Hypothalamus (tissue), 51 donors: ENCODE results near the gene ITGB3.
"Not testable (repeated sequence)": the region's sequence is repeated elsewhere in the genome, so short reads cannot be mapped to it uniquely, and the experiment has no call there.

Source experiments
- DNase-seq, 51 donors: peaks; one replicate each; lab custom pipeline; 2025; lab: John Stamatoyannopoulos, UW

Gene ITGB3

GRCh38 chr17:47221154-47221553, 32.5 kb upstream of the ITGB3 start:
- DNase-seq = no peak

- no peak for DNase-seq
Measured at GRCh38 chr17:47222047-47222446, 31.6 kb upstream of the ITGB3 start.

- no peak for DNase-seq
Measured at GRCh38 chr17:47223007-47223406, 30.6 kb upstream of the ITGB3 start.

GRCh38 chr17:47223460-47223859, 30.2 kb upstream of the ITGB3 start:
- DNase-seq = no peak

DNA sequence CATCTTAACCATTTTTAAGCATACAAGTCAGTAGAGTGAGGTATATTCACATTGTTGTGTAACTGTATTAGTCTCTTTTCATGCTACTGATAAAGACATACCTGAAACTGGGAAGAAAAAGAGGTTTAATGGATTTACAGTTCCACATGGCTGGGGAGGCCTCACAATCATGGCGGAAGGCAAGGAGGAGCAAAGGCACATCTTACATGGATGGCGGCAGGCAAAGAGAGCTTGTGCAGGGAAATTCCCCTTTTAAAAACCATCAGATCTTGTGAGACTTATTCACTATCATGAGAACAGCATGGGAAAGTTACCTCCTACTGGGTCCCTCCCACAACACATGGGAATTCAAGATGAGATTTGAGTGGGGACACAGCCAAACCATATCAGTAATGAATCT, 29.6 kb upstream of the ITGB3 start:
- DNase-seq = not testable (repeated sequence)

GRCh38 chr17:47224966-47225365, 28.7 kb upstream of the ITGB3 start:
- no peak for DNase-seq

DNA sequence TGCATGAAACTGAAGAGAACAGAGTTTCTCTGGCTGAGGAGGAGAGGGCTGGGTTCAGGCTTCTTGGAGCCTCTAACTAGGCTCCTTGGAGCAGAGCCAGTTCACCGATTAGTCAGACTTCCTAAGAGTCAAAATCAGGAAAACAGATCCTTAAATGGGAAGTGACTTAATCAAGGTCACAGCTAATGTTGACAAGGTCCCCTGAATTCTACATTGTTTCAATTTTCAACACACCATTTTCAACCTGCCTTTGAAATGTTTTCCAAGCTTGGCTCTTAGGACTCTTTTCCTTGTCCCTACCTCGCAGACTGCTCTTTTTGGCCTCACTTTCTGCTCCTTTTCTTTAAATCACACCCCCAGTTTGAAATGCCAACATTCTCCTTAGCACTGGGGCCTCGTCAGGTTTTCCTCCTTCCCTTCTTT, 28.2 kb upstream of the ITGB3 start:
- peak in 4 of 51 donors; percentile 9 to 20 (median 14) for DNase-seq

- no peak for DNase-seq
Measured at GRCh38 chr17:47225911-47226688, 27.5 kb upstream of the ITGB3 start.

DNA sequence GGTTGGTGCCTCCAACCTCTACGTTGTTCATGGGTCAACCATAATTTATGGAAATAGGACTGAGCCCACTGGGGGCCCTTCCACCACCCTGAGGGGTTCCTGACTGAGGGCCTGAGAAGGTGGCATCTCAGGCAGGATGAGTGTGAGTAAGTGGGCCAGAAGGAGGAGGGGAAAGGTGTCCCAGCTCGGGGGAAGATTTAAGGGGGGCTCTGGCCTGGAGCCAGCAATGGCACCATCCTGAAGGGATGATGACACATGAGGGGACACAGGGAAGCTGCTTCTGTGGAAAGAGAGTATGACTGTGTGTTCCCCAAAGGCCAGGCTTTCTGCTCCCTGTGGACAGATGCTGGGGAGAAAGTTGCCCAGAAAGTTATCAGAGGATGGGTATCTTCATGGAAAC, 25.8 kb upstream of the ITGB3 start:
- DNase-seq = no peak

DNA sequence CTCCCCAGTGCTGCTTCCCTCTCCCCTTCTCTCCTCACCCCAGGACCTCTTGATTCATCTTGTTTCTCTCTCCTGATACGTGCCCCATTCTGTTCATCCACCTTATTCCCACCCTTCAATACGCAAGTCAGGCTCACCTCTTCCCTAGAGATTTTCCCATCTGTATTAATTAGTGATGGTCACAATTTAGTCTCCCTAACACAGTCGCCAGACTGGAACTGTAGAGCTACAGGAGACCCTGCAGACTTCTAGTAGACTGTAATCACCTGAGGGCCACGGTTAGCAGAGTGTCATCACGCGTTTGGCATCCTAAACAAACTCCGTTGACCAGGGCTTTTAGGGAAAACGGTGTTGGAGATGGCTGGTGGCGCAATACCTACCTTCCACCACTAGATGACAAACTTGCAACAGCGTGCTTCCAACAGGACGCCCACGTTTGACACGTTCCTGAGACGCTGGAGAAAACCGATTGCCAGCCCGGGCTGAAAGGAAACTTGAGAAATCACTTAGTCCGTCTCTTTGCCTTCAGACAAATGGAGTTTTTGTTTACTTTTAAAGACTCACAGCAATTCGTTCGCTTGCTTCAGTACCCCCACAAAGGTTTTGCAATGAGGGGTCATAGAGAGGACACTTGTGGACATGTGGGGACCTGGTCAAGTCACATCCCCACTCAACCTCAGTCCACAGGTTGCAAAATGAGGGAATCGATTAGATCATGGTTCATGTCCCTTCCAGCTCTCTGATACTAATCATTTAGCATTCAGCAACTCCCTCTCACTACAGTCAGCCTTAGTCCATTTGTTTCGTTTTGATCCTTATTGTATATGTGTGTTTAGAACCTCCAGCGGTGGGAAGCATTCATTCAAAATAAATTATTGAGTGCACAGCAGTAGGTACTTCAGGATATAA, 23.8 kb upstream of the ITGB3 start:
- DNase-seq = peak in 48 of 51 donors; percentile 8 to 82 (median 56)

GRCh38 chr17:47230864-47231263, 22.8 kb upstream of the ITGB3 start:
- DNase-seq = no peak

DNA sequence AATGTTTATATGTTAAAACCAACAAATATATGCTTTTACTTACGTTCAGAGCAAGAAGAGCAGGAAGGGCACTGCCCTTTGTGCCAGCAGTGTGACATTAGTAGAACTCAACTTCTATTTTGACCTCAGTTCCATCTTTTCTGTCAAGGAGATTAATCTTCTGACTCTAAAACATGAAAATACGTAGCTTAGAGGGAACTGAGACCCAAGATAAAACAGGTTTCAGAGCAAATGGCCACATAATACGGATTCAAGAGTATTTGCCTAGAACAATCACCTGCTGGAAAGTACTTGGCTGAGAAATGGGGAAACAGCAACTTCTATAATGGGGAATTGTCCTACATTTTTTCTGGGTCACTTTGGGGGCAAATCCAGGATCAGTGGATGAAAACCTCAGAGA, 22.3 kb upstream of the ITGB3 start:
- no peak for DNase-seq

DNA sequence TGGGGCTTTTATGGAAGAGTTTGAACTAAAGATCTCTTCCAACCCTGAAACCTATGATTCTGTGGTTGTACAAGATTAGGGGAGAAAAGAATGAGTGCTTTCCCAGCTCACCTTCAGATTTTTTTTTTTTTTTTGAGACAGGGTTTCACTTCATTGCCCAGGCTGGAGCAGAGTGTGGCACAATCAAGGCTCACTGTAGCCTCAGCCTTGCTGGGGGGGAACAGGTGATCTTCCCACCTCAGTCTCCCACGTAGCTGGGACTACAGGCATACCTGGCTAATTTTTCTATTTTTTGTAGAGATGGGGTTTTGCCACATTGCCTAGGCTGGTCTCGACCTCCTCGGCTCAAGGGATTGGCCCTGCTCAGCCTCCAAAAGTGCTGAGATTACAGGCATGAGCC, 21.8 kb upstream of the ITGB3 start:
- no peak for DNase-seq

GRCh38 chr17:47232465-47232864, 21.2 kb upstream of the ITGB3 start:
- no peak for DNase-seq

- no peak for DNase-seq
Measured at GRCh38 chr17:47235506-47235905, 18.1 kb upstream of the ITGB3 start.

DNA sequence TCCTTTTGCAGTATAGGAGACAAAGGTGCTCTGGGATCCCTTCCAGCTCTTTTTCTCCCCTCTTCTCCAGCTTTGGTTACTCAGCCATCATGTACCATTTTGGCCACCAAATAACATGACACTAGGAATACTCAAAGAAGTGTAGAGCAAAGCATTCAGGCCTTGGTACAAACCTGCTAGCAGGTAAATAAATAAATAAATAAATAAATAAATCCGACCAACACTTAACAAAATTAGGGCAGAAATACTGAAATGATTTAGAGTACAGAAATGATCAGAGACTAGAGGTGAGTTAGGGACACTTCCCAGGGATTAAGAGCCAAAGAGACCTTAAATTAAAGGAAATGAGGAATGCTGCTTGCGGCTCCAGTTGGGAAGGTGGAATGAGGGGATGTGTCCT, 17.7 kb upstream of the ITGB3 start:
- DNase-seq = no peak

- no peak for DNase-seq
Measured at GRCh38 chr17:47237841-47238240, 15.8 kb upstream of the ITGB3 start.

- no peak for DNase-seq
Measured at GRCh38 chr17:47238321-47239010, 15.2 kb upstream of the ITGB3 start.

DNA sequence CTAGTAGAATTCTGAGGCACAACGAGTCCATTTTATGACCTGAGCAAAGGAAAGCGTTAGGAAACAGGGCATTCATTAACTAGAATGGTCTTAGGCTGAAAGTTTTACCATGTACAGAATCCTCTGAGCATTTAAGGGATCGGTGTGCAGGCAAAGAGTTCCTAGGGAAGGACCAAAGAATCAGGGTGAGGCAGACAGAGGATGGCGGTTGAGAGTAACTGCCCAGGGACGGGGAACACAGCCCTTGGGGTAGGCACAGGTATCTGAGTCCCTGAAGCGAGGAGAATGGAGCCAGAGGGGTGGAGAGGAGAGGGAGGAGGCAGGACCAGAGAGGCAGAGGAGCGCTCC, 14.0 kb upstream of the ITGB3 start:
- DNase-seq = no peak

DNA sequence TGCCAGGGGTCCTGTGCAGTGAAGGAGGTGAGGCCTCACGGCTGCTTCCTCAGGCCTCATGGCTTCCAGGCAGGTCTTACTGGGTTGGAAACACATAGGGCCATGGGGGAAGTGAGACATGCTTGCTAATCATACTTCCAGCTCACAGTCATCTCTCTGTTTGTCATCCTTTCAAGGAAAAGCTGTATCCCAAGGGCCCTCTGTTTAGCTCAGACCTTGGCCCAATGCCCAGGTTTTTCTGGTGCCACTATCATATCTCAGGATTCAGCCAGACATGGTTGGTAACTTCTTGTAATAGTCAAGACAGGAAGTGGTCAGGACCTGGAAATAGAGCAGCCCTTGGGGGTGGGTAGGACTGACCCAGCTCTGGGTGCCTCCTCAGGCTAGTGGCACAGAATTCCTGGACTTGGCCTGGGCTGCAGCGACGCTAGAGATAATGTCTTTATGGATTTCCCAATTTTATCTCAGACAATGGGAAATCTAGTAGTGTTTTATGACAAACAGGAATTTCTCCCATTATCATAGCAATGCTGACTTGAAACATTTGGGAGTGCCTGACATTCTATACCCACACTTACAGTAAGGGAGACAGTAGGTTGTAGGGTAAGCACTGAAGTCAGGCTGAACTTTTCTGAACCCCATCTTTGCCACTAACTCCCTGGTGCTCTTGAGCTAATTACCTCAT, 13.5 kb upstream of the ITGB3 start:
- peak in 37 of 51 donors; percentile 3 to 74 (median 31) for DNase-seq

- peak in 5 of 51 donors; percentile 4 to 17 (median 10) for DNase-seq
Measured at GRCh38 chr17:47240806-47241205, 12.8 kb upstream of the ITGB3 start.
